Keratinocyte (primary cell): ENCODE data around the gene CALR3. TPM values are rescaled to one million over a fixed set of nuclear protein-coding genes. Genes with fewer than 3 reads are reported as not detected.

Experiments used
- DNase-seq: peaks from one replicate; pipeline ENCODE4 v3.0.0-alpha.2; 2011; ENCODE audit warnings: low read depth, missing footprints, low spot score
- FAIRE-seq: peaks from 2 replicates; lab custom pipeline; 2011; peaks lifted over from hg19 to GRCh38; lab: Jason Lieb, UNC
- H2AFZ ChIP-seq: 2 replicates; pipeline ENCODE4 v1.6.0; 2012; ENCODE audit warnings: low read length, control low read depth, inconsistent platforms; ENCODE audit not compliant: control insufficient read depth
- H3K27ac ChIP-seq: 2 replicates; pipeline ENCODE4 v1.5.1; 2011; ENCODE audit warnings: low read length; ENCODE audit not compliant: control insufficient read depth, insufficient read depth
- H3K27me3 ChIP-seq: 3 replicates; pipeline ENCODE4 v1.6.0; 2011; ENCODE audit warnings: low read length; ENCODE audit not compliant: control insufficient read depth, insufficient read depth; ENCODE audit errors: extremely low read depth
- H3K36me3 ChIP-seq, 2 experiments: 2 replicates in 1 of 2; 3 replicates in 1 of 2; pipeline ENCODE4 v1.5.1; 2011; ENCODE audit warnings: low read length in 2 of 2, mild to moderate bottlenecking in 1 of 2; ENCODE audit not compliant: control insufficient read depth in 2 of 2, insufficient read depth in 2 of 2; ENCODE audit errors: extremely low read depth in 1 of 2
- H3K4me1 ChIP-seq: 3 replicates; pipeline ENCODE4 v1.5.1; 2011; ENCODE audit warnings: low read length; ENCODE audit not compliant: control insufficient read depth, insufficient read depth; ENCODE audit errors: extremely low read depth
- H3K4me2 ChIP-seq: 3 replicates; pipeline ENCODE4 v1.6.0; 2011; ENCODE audit warnings: low read depth, low read length; ENCODE audit not compliant: control insufficient read depth, insufficient read depth; ENCODE audit errors: extremely low read depth
- H3K4me3 ChIP-seq, 3 experiments: fragments of 200-600 bp in 1 of 3; sonication (generic) in 1 of 3; 2 replicates in 2 of 3; 3 replicates in 1 of 3; pipeline ENCODE4 v1.5.1; 2011 to 2016; ENCODE audit warnings: low read length in 3 of 3, mild to moderate bottlenecking in 3 of 3, control low read depth in 2 of 3, inconsistent platforms in 1 of 3, low read depth in 1 of 3, mixed read lengths in 1 of 3, mixed run types in 1 of 3, moderate library complexity in 1 of 3; ENCODE audit not compliant: control insufficient read depth in 2 of 3, insufficient read depth in 2 of 3; ENCODE audit errors: extremely low read depth in 1 of 3
- H3K79me2 ChIP-seq: 2 replicates; pipeline ENCODE4 v1.6.0; 2012; ENCODE audit warnings: low read length; ENCODE audit not compliant: control insufficient read depth, insufficient read depth
- H3K9ac ChIP-seq: 3 replicates; pipeline ENCODE4 v1.6.0; 2011; ENCODE audit warnings: low read length; ENCODE audit not compliant: control insufficient read depth, insufficient read depth; ENCODE audit errors: extremely low read depth
- H3K9me1 ChIP-seq: 3 replicates; pipeline ENCODE4 v1.6.0; 2011; ENCODE audit warnings: low read length; ENCODE audit not compliant: control insufficient read depth, insufficient read depth; ENCODE audit errors: extremely low read depth
- H3K9me3 ChIP-seq: 2 replicates; pipeline ENCODE4 v1.5.1; 2012; ENCODE audit warnings: low read depth, low read length; ENCODE audit not compliant: control insufficient read depth
- H4K20me1 ChIP-seq: 3 replicates; pipeline ENCODE4 v1.6.0; 2011; ENCODE audit warnings: low read length; ENCODE audit not compliant: control insufficient read depth, insufficient read depth; ENCODE audit errors: extremely low read depth
- EZH2 ChIP-seq: IDR thresholded peaks from one replicate; pipeline ENCODE4 v1.6.1; 2012; ENCODE audit warnings: inconsistent platforms, mild to moderate bottlenecking, low read length, moderate library complexity
- dilution Hi-C: fragments of 300-500 bp; cut with MboI; formaldehyde crosslinking; loops from one replicate; pipeline ENCODE4 v1.7.0; 2020; ENCODE audit warnings: low sequenced_read_pairs; ENCODE audit not compliant: extremely low pct_ligation_motif_present
- polyA plus RNA-seq, 5 experiments: library from polyadenylated mRNA; depleted of rRNA in 3 of 5; stranded (reverse) in 3 of 5; stranded (forward) in 1 of 5; unstranded in 1 of 5; fragments of >200 nt; gene quantifications; 1 replicate in 1 of 5; 2 replicates in 3 of 5; 3 replicates in 1 of 5; pipeline versions ENCODE4 v1.2.1 to v1.2.3, GENCODE V29; 2011 to 2012; ENCODE audit warnings: missing spikeins in 2 of 5, low read depth in 1 of 5, low replicate concordance in 1 of 5
- TF ChIP-seq, protein P1 (sequence below), 3 experiments: IDR thresholded peaks in 1 of 3; conservative IDR thresholded peaks in 1 of 3; optimal IDR thresholded peaks in 1 of 3; 2 replicates in 2 of 3; 3 replicates in 1 of 3; pipeline versions ENCODE3 to v1.5.1; 2011; ENCODE audit warnings: low read length in 3 of 3, mild to moderate bottlenecking in 3 of 3, moderate library complexity in 2 of 3, control low read depth in 1 of 3, inconsistent platforms in 1 of 3; ENCODE audit not compliant: insufficient read depth in 2 of 3; ENCODE audit errors: extremely low read depth in 1 of 3

CALR3 gene
- polyA plus RNA-seq, 1 donor (not counting 4 experiments of a cell fraction or from before 2014, with no cell fraction given): not detected

- Histone ChIP-seq H3K4me1 (peaks cover 28% of the 10 kb centered on the region), H3K9ac (no peak overlapping the region), H3K27me3 (no peaks in the 10 kb centered on the region), H3K9me1 (peaks cover 8% of the 10 kb centered on the region), H3K4me3 (no peak overlapping the region), H3K9me3 (no peaks in the 10 kb centered on the region), H3K79me2 (peaks cover 93% of the 10 kb centered on the region), H3K27ac (peak overlapping the region; percentile 43), H4K20me1 (peaks cover 20% of the 10 kb centered on the region), H3K36me3 (no peaks in the 10 kb centered on the region), H2AFZ (no peak overlapping the region), H3K4me2 (peak overlapping the region; percentile 40)
- TF ChIP-seq, protein P1, sequence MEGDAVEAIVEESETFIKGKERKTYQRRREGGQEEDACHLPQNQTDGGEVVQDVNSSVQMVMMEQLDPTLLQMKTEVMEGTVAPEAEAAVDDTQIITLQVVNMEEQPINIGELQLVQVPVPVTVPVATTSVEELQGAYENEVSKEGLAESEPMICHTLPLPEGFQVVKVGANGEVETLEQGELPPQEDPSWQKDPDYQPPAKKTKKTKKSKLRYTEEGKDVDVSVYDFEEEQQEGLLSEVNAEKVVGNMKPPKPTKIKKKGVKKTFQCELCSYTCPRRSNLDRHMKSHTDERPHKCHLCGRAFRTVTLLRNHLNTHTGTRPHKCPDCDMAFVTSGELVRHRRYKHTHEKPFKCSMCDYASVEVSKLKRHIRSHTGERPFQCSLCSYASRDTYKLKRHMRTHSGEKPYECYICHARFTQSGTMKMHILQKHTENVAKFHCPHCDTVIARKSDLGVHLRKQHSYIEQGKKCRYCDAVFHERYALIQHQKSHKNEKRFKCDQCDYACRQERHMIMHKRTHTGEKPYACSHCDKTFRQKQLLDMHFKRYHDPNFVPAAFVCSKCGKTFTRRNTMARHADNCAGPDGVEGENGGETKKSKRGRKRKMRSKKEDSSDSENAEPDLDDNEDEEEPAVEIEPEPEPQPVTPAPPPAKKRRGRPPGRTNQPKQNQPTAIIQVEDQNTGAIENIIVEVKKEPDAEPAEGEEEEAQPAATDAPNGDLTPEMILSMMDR (optimal IDR thresholded peaks at IDR 0.05 in 1 of 3, IDR thresholded peaks at IDR 0.05 in 1 of 3, conservative IDR thresholded peaks at IDR 0.05 in 1 of 3; ENCODE audit: extremely low read depth in 1 of 3, insufficient read depth in 2 of 3, low read length in 3 of 3): peak in 1 of 3 experiments; percentile 42
- no peak for TF ChIP-seq EZH2
- DNase-seq: peak; percentile 33
- dilution Hi-C loops: no loop called here
- peak; percentile 44 for FAIRE-seq
Measured at GRCh38 chr19:16462757-16463250, 33.2 kb downstream of the CALR3 start.

GRCh38 chr19:16461630-16462051 is 34.3 kb downstream of the CALR3 start:
- Histone ChIP-seq H3K4me2 (no peak overlapping the region), H3K79me2 (peaks cover 94% of the 10 kb centered on the region), H2AFZ (no peak overlapping the region), H3K9ac (no peak overlapping the region), H3K36me3 (no peaks in the 10 kb centered on the region), H3K27ac (no peak overlapping the region), H3K9me1 (peaks cover 16% of the 10 kb centered on the region), H3K9me3 (no peaks in the 10 kb centered on the region), H4K20me1 (peaks cover 29% of the 10 kb centered on the region), H3K4me3 (no peak overlapping the region), H3K27me3 (no peaks in the 10 kb centered on the region), H3K4me1 (peaks cover 40% of the 10 kb centered on the region)
- dilution Hi-C loops: no loop called here
- TF ChIP-seq EZH2: no peak
- TF ChIP-seq, protein P1 (optimal IDR thresholded peaks at IDR 0.05 in 1 of 3, IDR thresholded peaks at IDR 0.05 in 1 of 3, conservative IDR thresholded peaks at IDR 0.05 in 1 of 3; ENCODE audit: extremely low read depth in 1 of 3, insufficient read depth in 2 of 3, low read length in 3 of 3): no peak
- no peak for FAIRE-seq
- no peak for DNase-seq
